HG03103 (cell line): ENCODE measurements around the gene MARS2.
"Not testable (repeated sequence)": the region's sequence is repeated elsewhere in the genome, so short reads cannot be mapped to it uniquely, and the experiment has no call there.

Experiments
- ATAC-seq: cut with Tn5 transposase; IDR thresholded peaks from one replicate; pipeline ENCODE4 v1.9.1; 2021; ENCODE audit warnings: low read depth; ENCODE audit not compliant: unreplicated experiment

The MARS2 gene

GRCh38 chr2:197705912-197706838, 1.0 kb downstream of the MARS2 start:
- peak; percentile 22 for ATAC-seq

GRCh38 chr2:197706839-197707207, 1.7 kb downstream of the MARS2 start:
- no peak for ATAC-seq

GRCh38 chr2:197707316-197708213, 2.4 kb downstream of the MARS2 start:
- ATAC-seq: no peak

- ATAC-seq: no peak
These were observed 3.2 kb downstream of the MARS2 start for GRCh38 chr2:197708331-197708730.

- not testable (repeated sequence) for ATAC-seq
These were observed 4.0 kb downstream of the MARS2 start for GRCh38 chr2:197709140-197709539.

- ATAC-seq: peak; percentile 81
These were observed 5.4 kb downstream of the MARS2 start for GRCh38 chr2:197710424-197711042.

- ATAC-seq: no peak
These were observed 6.4 kb downstream of the MARS2 start for GRCh38 chr2:197711578-197711977.

GRCh38 chr2:197713271-197713670, 8.1 kb downstream of the MARS2 start:
- ATAC-seq: no peak

- no peak for ATAC-seq
These were observed 12.7 kb downstream of the MARS2 start for GRCh38 chr2:197717863-197718262.

- ATAC-seq: no peak
These were observed 21.8 kb downstream of the MARS2 start for GRCh38 chr2:197727011-197727410.

GRCh38 chr2:197728555-197729544, 23.7 kb downstream of the MARS2 start:
- ATAC-seq: not testable (repeated sequence)

GRCh38 chr2:197740200-197740599, 35.0 kb downstream of the MARS2 start:
- no peak for ATAC-seq
